H1 (cell line): ENCODE results near the gene TFEC. TPM values are rescaled to one million over a fixed set of nuclear protein-coding genes. Genes with fewer than 3 reads are reported as not detected.

ENCODE experiments used
- CTCF ChIA-PET: fragments of 300-600 bp; sonication (Branson Sonifier 250); formaldehyde crosslinking; loops from one replicate; lab custom pipeline; 2021; ENCODE audit not compliant: partially characterized antibody; lab: Charles Lee
- POLR2A ChIA-PET: fragments of 300-600 bp; sonication (Branson Sonifier 250); formaldehyde crosslinking; loops from one replicate; lab custom pipeline; 2021; ENCODE audit warnings: inconsistent platforms; ENCODE audit not compliant: partially characterized antibody; lab: Charles Lee
- DNase-seq, 2 experiments: peaks; one replicate each; pipeline versions ENCODE4 v3.0.0 to v3.0.0-alpha.2; 2010 to 2022; ENCODE audit warnings: low spot score in 2 of 2, low read depth in 1 of 2, mixed read lengths in 1 of 2
- FAIRE-seq: peaks from 2 replicates; lab custom pipeline; 2011; peaks lifted over from hg19 to GRCh38; lab: Jason Lieb, UNC
- H2AFZ ChIP-seq: 2 replicates; pipeline ENCODE4 v1.8.1; 2012; ENCODE audit warnings: low read length, inconsistent platforms
- H2AK5ac ChIP-seq: 2 replicates; pipeline ENCODE4 v1.6.1; 2013; ENCODE audit warnings: low read depth, low read length
- H2BK120ac ChIP-seq: replicated peaks from 2 replicates; pipeline ENCODE3; 2013; ENCODE audit warnings: low read depth, low read length, inconsistent platforms
- H2BK12ac ChIP-seq: 2 replicates; pipeline ENCODE4 v1.6.1; 2013; ENCODE audit warnings: low read depth, low read length
- H2BK15ac ChIP-seq: 2 replicates; pipeline ENCODE4 v1.6.1; 2013; ENCODE audit warnings: low read length
- H2BK20ac ChIP-seq: 2 replicates; pipeline ENCODE4 v1.6.1; 2013; ENCODE audit warnings: low read length
- H2BK5ac ChIP-seq: 2 replicates; pipeline ENCODE4 v1.6.1; 2013; ENCODE audit warnings: low read depth, low read length
- H3K14ac ChIP-seq: 2 replicates; pipeline ENCODE4 v1.6.1; 2013; ENCODE audit warnings: inconsistent platforms; ENCODE audit not compliant: insufficient read length
- H3K18ac ChIP-seq: 2 replicates; pipeline ENCODE4 v1.6.1; 2013; ENCODE audit warnings: low read length; ENCODE audit errors: extremely low read depth
- H3K23ac ChIP-seq: 2 replicates; pipeline ENCODE4 v1.6.1; 2013; ENCODE audit warnings: inconsistent platforms; ENCODE audit not compliant: insufficient read length
- H3K23me2 ChIP-seq: 2 replicates; pipeline ENCODE4 v1.6.1; 2013; ENCODE audit warnings: low read depth, low read length
- H3K27ac ChIP-seq: 2 replicates; pipeline ENCODE4 v1.6.1; 2011; ENCODE audit warnings: low read depth, low read length, inconsistent platforms
- H3K27me3 ChIP-seq, 4 experiments: replicated peaks in 1 of 4; 1 replicate in 1 of 4; 2 replicates in 3 of 4; pipeline versions ENCODE4 v1.6.1 to v1.8.1; 2011 to 2013; ENCODE audit warnings: low read length in 3 of 4, mild to moderate bottlenecking in 3 of 4, inconsistent platforms in 2 of 4, mixed read lengths in 2 of 4, moderate library complexity in 1 of 4; ENCODE audit not compliant: control insufficient read depth in 3 of 4, insufficient read depth in 3 of 4; ENCODE audit errors: extremely low read depth in 1 of 4
- H3K36me3 ChIP-seq, 4 experiments: 2 replicates each; pipeline versions ENCODE4 v1.6.1 to v1.8.1; 2011 to 2013; ENCODE audit warnings: mild to moderate bottlenecking in 4 of 4, low read length in 3 of 4, moderate library complexity in 2 of 4, control low read depth in 1 of 4, inconsistent platforms in 1 of 4; ENCODE audit not compliant: insufficient read depth in 4 of 4, control insufficient read depth in 2 of 4
- H3K4ac ChIP-seq: replicated peaks from 2 replicates; pipeline ENCODE3; 2013; ENCODE audit warnings: low read length, low read depth, mixed read lengths, inconsistent platforms; ENCODE audit not compliant: insufficient read length
- H3K4me1 ChIP-seq, 4 experiments: replicated peaks in 1 of 4; 1 replicate in 1 of 4; 2 replicates in 3 of 4; pipeline versions ENCODE4 v1.6.1 to v1.8.1; 2011 to 2013; ENCODE audit warnings: low read length in 3 of 4, inconsistent platforms in 2 of 4, mixed read lengths in 1 of 4; ENCODE audit not compliant: insufficient read depth in 4 of 4, control insufficient read depth in 3 of 4
- H3K4me2 ChIP-seq, 2 experiments: 2 replicates each; pipeline versions ENCODE4 v1.6.1 to v1.8.1; 2011 to 2013; ENCODE audit warnings: low read depth in 2 of 2, low read length in 2 of 2, control low read depth in 1 of 2, inconsistent platforms in 1 of 2, mild to moderate bottlenecking in 1 of 2; ENCODE audit not compliant: insufficient read depth in 1 of 2
- H3K4me3 ChIP-seq, 4 experiments: fragments of 200-600, 300-600 bp in 1 of 4; sonication (generic), shearing (Covaris generic), sonication (Bioruptor Twin) in 1 of 4; 2 replicates each; pipeline versions ENCODE4 v1.5.1 to v1.8.1; 2011 to 2016; ENCODE audit warnings: low read length in 4 of 4, low read depth in 3 of 4, control low read depth in 2 of 4, inconsistent platforms in 2 of 4, mild to moderate bottlenecking in 2 of 4, mixed read lengths in 1 of 4, moderate library complexity in 1 of 4; ENCODE audit not compliant: insufficient read depth in 2 of 4; ENCODE audit errors: extremely low read depth in 1 of 4
- H3K56ac ChIP-seq: replicated peaks from 2 replicates; pipeline ENCODE3; 2013; ENCODE audit warnings: low read depth, mild to moderate bottlenecking, mixed read lengths, low read length, inconsistent platforms; ENCODE audit not compliant: insufficient read length
- H3K79me1 ChIP-seq: 2 replicates; pipeline ENCODE4 v1.6.1; 2013; ENCODE audit warnings: low read depth, low read length, control low read depth
- H3K79me2 ChIP-seq, 2 experiments: 2 replicates each; pipeline versions ENCODE4 v1.6.1 to v1.8.1; 2012 to 2013; ENCODE audit warnings: low read length in 2 of 2, mild to moderate bottlenecking in 2 of 2, inconsistent platforms in 1 of 2; ENCODE audit not compliant: insufficient read depth in 2 of 2, control insufficient read depth in 1 of 2
- H3K9ac ChIP-seq, 4 experiments: replicated peaks in 1 of 4; 1 replicate in 1 of 4; 2 replicates in 3 of 4; pipeline versions ENCODE4 v1.6.1 to v1.8.1; 2011 to 2013; ENCODE audit warnings: low read depth in 3 of 4, low read length in 3 of 4, control low read depth in 2 of 4, mild to moderate bottlenecking in 2 of 4, moderate library complexity in 2 of 4, inconsistent platforms in 1 of 4; ENCODE audit errors: extremely low read depth in 1 of 4
- H3K9me3 ChIP-seq, 2 experiments: 2 replicates each; pipeline versions ENCODE4 v1.6.1 to v1.8.1; 2012 to 2013; ENCODE audit warnings: mild to moderate bottlenecking in 2 of 2, moderate library complexity in 2 of 2, control low read depth in 1 of 2, inconsistent platforms in 1 of 2, low read depth in 1 of 2, low read length in 1 of 2, mixed read lengths in 1 of 2; ENCODE audit not compliant: insufficient read depth in 2 of 2
- H4K20me1 ChIP-seq, 2 experiments: replicated peaks in 1 of 2; 2 replicates each; pipeline versions ENCODE3 to v1.8.1; 2011 to 2013; ENCODE audit warnings: inconsistent platforms in 2 of 2, low read length in 2 of 2, mild to moderate bottlenecking in 1 of 2; ENCODE audit not compliant: insufficient read depth in 2 of 2, control insufficient read depth in 1 of 2
- H4K5ac ChIP-seq: 2 replicates; pipeline ENCODE4 v1.6.1; 2013; ENCODE audit warnings: low read length, low read depth, mixed read lengths, inconsistent platforms; ENCODE audit not compliant: insufficient read length
- H4K8ac ChIP-seq: 2 replicates; pipeline ENCODE4 v1.8.0; 2013; ENCODE audit warnings: mild to moderate bottlenecking, moderate library complexity, low read length, inconsistent platforms; ENCODE audit not compliant: insufficient read depth; ENCODE audit errors: extremely low read depth
- H4K91ac ChIP-seq: replicated peaks from 2 replicates; pipeline ENCODE3; 2013; ENCODE audit warnings: low read length, mixed read lengths, inconsistent platforms; ENCODE audit not compliant: insufficient read length
- CBX5 ChIP-seq: fragments of 300-800, 300-1000 bp; sonication (generic); IDR thresholded peaks from 2 replicates; pipeline ENCODE4 v1.7.1; 2016; ENCODE audit warnings: antibody characterized with exemption, low read length, low read depth
- SIX5 ChIP-seq: IDR thresholded peaks from 2 replicates; pipeline ENCODE4 v1.6.1; 2011; ENCODE audit warnings: mild to moderate bottlenecking, low read depth, low read length
- WGBS, 2 experiments: shearing (Covaris generic) in 1 of 2; methylation state at CpG; one replicate each; pipeline versions ENCODE4 v1.1.6 to v1.1.7; 2013 to 2015; ENCODE audit warnings: low lambda C conversion rate in 2 of 2, mixed read lengths in 2 of 2, inconsistent platforms in 1 of 2, low coverage in 1 of 2, missing lambda C conversion rate in 1 of 2; ENCODE audit not compliant: insufficient replicate concordance in 2 of 2, insufficient coverage in 1 of 2, insufficient read length in 1 of 2; ENCODE audit errors: extremely low coverage in 1 of 2, missing lambda C conversion rate in 1 of 2; 5-methylcytosine and 5-hydroxymethylcytosine counted together
- polyA plus RNA-seq, 7 experiments: library from polyadenylated mRNA; depleted of rRNA in 3 of 7; stranded (reverse) in 5 of 7; unstranded in 2 of 7; fragments of >200 nt in 5 of 7; fragments of 200-250 nt in 2 of 7; gene quantifications; 1 replicate in 5 of 7; 2 replicates in 1 of 7; 4 replicates in 1 of 7; pipeline versions ENCODE4 v1.2.1 to v1.2.3, GENCODE V29; 2011 to 2013; ENCODE audit warnings: missing spikeins in 2 of 7, mixed read lengths in 2 of 7
- total RNA-seq: library from RNA; stranded (reverse); fragmentation: NEBNext Ultra II Directional; extraction: Animal tissue kit (Norgen Biotek cat#: 25700); gene quantifications from 2 replicates; pipeline ENCODE4 v1.2.1, GENCODE V29; 2021

TFEC gene
- total and polyA plus RNA-seq, 2 of the 8 experiments (the other 6 are each of a cell fraction or from before 2014, with no cell fraction given): not detected

GRCh38 chr7:115953592-115954255 is 76.8 kb downstream of the TFEC start:
- no peak overlapping the region for H4K8ac ChIP-seq
- WGBS, 2 experiments: 90% methylated on average over 5 of the region's 5 CpGs; no CpG with 5 or more reads in 1 of the 2 experiments
- no peak overlapping the region for H3K4me2 ChIP-seq
- H3K27me3 ChIP-seq: no peaks in the 10 kb centered on the region
- H3K4me1 ChIP-seq: no peaks in the 10 kb centered on the region
- H2AFZ ChIP-seq: no peak overlapping the region; the same call in 1 of the 2 replicates
- H4K20me1 ChIP-seq: no peaks in the 10 kb centered on the region
- H2BK5ac ChIP-seq: no peak overlapping the region
- H3K27ac ChIP-seq: no peak overlapping the region
- H2BK12ac ChIP-seq: no peak overlapping the region
- H2BK120ac ChIP-seq: no peak overlapping the region
- ChIA-PET CTCF (interaction anchor here (1.2 kb wide), 2 partner anchors 28 to 91 kb away, joined by 3 to 4 read pairs; no protein-coding TSS in a partner anchor), POLR2A (no interaction called here)
- H2BK15ac ChIP-seq: no peak overlapping the region
- no peaks in the 10 kb centered on the region for H3K79me1 ChIP-seq
- H4K5ac ChIP-seq: no peak overlapping the region
- H3K18ac ChIP-seq: no peak overlapping the region
- H3K4me3 ChIP-seq: no peak overlapping the region
- no peaks in the 10 kb centered on the region for H3K36me3 ChIP-seq
- H3K23me2 ChIP-seq: no peaks in the 10 kb centered on the region
- no peak overlapping the region for H3K14ac ChIP-seq
- no peak overlapping the region for H3K9ac ChIP-seq
- no peaks in the 10 kb centered on the region for H3K79me2 ChIP-seq
- no peak overlapping the region for H2BK20ac ChIP-seq
- no peak overlapping the region for H3K56ac ChIP-seq
- H4K91ac ChIP-seq: no peak overlapping the region
- H3K4ac ChIP-seq: no peak overlapping the region
- FAIRE-seq (no peak), DNase-seq (no peak)
- no peak overlapping the region for H2AK5ac ChIP-seq
- no peaks in the 10 kb centered on the region for H3K9me3 ChIP-seq
- peak overlapping the region; percentile 15 for H3K23ac ChIP-seq
- no peak for TF ChIP-seq CBX5
- no peak for TF ChIP-seq SIX5
